GM23248 (cell line): ENCODE results near the gene FADS1.

Source experiments
- EZH2 ChIP-seq: fragments of 200-600 bp; sonication (generic); IDR thresholded peaks from 2 replicates; pipeline ENCODE4 v1.6.1; 2018; ENCODE audit warnings: antibody characterized with exemption, mild to moderate bottlenecking; ENCODE audit not compliant: insufficient read depth, poor library complexity, severe bottlenecking
- EZH2phosphoT487 ChIP-seq: fragments of 200-600 bp; sonication (generic); IDR thresholded peaks from 2 replicates; pipeline ENCODE4 v1.6.1; 2018; ENCODE audit warnings: antibody characterized with exemption, moderate library complexity, mild to moderate bottlenecking, low read depth; ENCODE audit not compliant: insufficient read depth

- TF ChIP-seq EZH2: no peak
- no peak for TF ChIP-seq EZH2phosphoT487
These were observed 15.4 kb upstream of the FADS1 start for GRCh38 chr11:61832207-61832606.
